ENCODE measurements around the gene RBM4.
"Not testable (repeated sequence)": the region's sequence is repeated elsewhere in the genome, so short reads cannot be mapped to it uniquely, and the experiment has no call there.

Gene RBM4

GRCh38 chr11:66638177-66639065 is at the start of gene RBM4:
RBM4 (plus strand) TSS chr11:66638703; CDS start chr11:66639712, 1,009 bp downstream.
- DNase-seq: peak; percentile 98

GRCh38 chr11:66589315-66589714 is 49.2 kb upstream of the RBM4 start:
- DNase-seq: not testable (repeated sequence)

- DNase-seq: no peak
Observed at GRCh38 chr11:66589996-66590675, 48.4 kb upstream of the RBM4 start.

- no peak for DNase-seq
Observed at GRCh38 chr11:66591175-66591574, 47.3 kb upstream of the RBM4 start.

- peak; percentile 82 to 88 for DNase-seq
Observed at GRCh38 chr11:66592457-66593302, 45.8 kb upstream of the RBM4 start, which contains the start of the genes CCDC87 and CCS. CCDC87 (minus strand) TSS chr11:66593063; CDS start chr11:66593015, 48 bp downstream. CCS (plus strand) TSS chr11:66593185; CDS start chr11:66593262, 77 bp downstream.

- no peak for DNase-seq
Observed at GRCh38 chr11:66593303-66593635, 45.2 kb upstream of the RBM4 start.

- DNase-seq: no peak
Observed at GRCh38 chr11:66593650-66594049, 44.9 kb upstream of the RBM4 start.

- DNase-seq: no peak
Observed at GRCh38 chr11:66595245-66595904, 43.1 kb upstream of the RBM4 start.

- DNase-seq: no peak
Observed at GRCh38 chr11:66598993-66599392, 39.5 kb upstream of the RBM4 start.

- DNase-seq: no peak
Observed at GRCh38 chr11:66600219-66600618, 38.3 kb upstream of the RBM4 start.

GRCh38 chr11:66600631-66601233 is 37.8 kb upstream of the RBM4 start:
- no peak for DNase-seq

- no peak for DNase-seq
Observed at GRCh38 chr11:66603072-66603471, 35.4 kb upstream of the RBM4 start.

- DNase-seq: no peak
Observed at GRCh38 chr11:66604155-66604554, 34.3 kb upstream of the RBM4 start.

- DNase-seq: not testable (repeated sequence)
Observed at GRCh38 chr11:66606608-66607007, 31.9 kb upstream of the RBM4 start.

- no peak for DNase-seq
Observed at GRCh38 chr11:66607126-66607834, 31.2 kb upstream of the RBM4 start.

GRCh38 chr11:66609721-66610617 is 28.5 kb upstream of the RBM4 start:
- DNase-seq: no peak

GRCh38 chr11:66612458-66612857 is 26.0 kb upstream of the RBM4 start:
- no peak for DNase-seq

- no peak for DNase-seq
Observed at GRCh38 chr11:66614073-66614472, 24.4 kb upstream of the RBM4 start.

GRCh38 chr11:66616379-66617154 is 21.9 kb upstream of the RBM4 start, which contains the start of gene RBM14:
RBM14 (plus strand) TSS chr11:66616630; CDS start chr11:66616721, 91 bp downstream.
- DNase-seq: peak; percentile 97
